Measurements from ENCODE around the gene CDC42BPG. TPM values are rescaled to one million over a fixed set of nuclear protein-coding genes. Genes with fewer than 3 reads are reported as not detected.

Gene CDC42BPG
- polyA plus RNA-seq, 4 donors: 0.97 to 10.0 (median 4.9) TPM

- no peak for DNase-seq (ENCODE audit: low read depth in 4 of 4, low spot score in 3 of 4)
These were observed 36.0 kb upstream of the CDC42BPG start for GRCh38 chr11:64880240-64881001.

- DNase-seq (ENCODE audit: low read depth in 4 of 4, low spot score in 3 of 4): no peak
These were observed 34.9 kb upstream of the CDC42BPG start for GRCh38 chr11:64879244-64879900.

GRCh38 chr11:64878494-64879243, 34.2 kb upstream of the CDC42BPG start, which contains the start of gene EHD1:
TSS of gene EHD1 (minus strand) at chr11:64878621. CDS start at chr11:64878464, 157 bp downstream.
- peak; percentile 93 to 97 (median 97) for DNase-seq (ENCODE audit: low read depth in 4 of 4, low spot score in 3 of 4)

GRCh38 chr11:64878223-64878493, 33.7 kb upstream of the CDC42BPG start:
- DNase-seq (ENCODE audit: low read depth in 4 of 4, low spot score in 3 of 4): no peak

GRCh38 chr11:64877390-64878222, 33.2 kb upstream of the CDC42BPG start:
- DNase-seq (ENCODE audit: low read depth in 4 of 4, low spot score in 3 of 4): no peak

GRCh38 chr11:64876835-64877341, 32.4 kb upstream of the CDC42BPG start:
- DNase-seq (ENCODE audit: low read depth in 4 of 4, low spot score in 3 of 4): no peak

- no peak for DNase-seq (ENCODE audit: low read depth in 4 of 4, low spot score in 3 of 4)
These were observed 31.8 kb upstream of the CDC42BPG start for GRCh38 chr11:64876229-64876750.

GRCh38 chr11:64875369-64876228, 31.1 kb upstream of the CDC42BPG start:
- DNase-seq (ENCODE audit: low read depth in 4 of 4, low spot score in 3 of 4): no peak

- no peak for DNase-seq (ENCODE audit: low read depth in 4 of 4, low spot score in 3 of 4)
These were observed 30.1 kb upstream of the CDC42BPG start for GRCh38 chr11:64874308-64875240.

GRCh38 chr11:64872790-64873488, 28.5 kb upstream of the CDC42BPG start:
- DNase-seq (ENCODE audit: low read depth in 4 of 4, low spot score in 3 of 4): no peak

- DNase-seq (ENCODE audit: low read depth in 4 of 4, low spot score in 3 of 4): no peak
These were observed 27.0 kb upstream of the CDC42BPG start for GRCh38 chr11:64871492-64871891.

- DNase-seq (ENCODE audit: low read depth in 4 of 4, low spot score in 3 of 4): no peak
These were observed 26.5 kb upstream of the CDC42BPG start for GRCh38 chr11:64870893-64871466.

GRCh38 chr11:64870176-64870892, 25.9 kb upstream of the CDC42BPG start:
- no peak for DNase-seq (ENCODE audit: low read depth in 4 of 4, low spot score in 3 of 4)

- no peak for DNase-seq (ENCODE audit: low read depth in 4 of 4, low spot score in 3 of 4)
These were observed 25.2 kb upstream of the CDC42BPG start for GRCh38 chr11:64869571-64870175.

- DNase-seq (ENCODE audit: low read depth in 4 of 4, low spot score in 3 of 4): no peak
These were observed 24.6 kb upstream of the CDC42BPG start for GRCh38 chr11:64868904-64869570.

Data from left renal pelvis (tissue), 4 donors.